ENCODE measurements around the gene BAZ2B.

DNA sequence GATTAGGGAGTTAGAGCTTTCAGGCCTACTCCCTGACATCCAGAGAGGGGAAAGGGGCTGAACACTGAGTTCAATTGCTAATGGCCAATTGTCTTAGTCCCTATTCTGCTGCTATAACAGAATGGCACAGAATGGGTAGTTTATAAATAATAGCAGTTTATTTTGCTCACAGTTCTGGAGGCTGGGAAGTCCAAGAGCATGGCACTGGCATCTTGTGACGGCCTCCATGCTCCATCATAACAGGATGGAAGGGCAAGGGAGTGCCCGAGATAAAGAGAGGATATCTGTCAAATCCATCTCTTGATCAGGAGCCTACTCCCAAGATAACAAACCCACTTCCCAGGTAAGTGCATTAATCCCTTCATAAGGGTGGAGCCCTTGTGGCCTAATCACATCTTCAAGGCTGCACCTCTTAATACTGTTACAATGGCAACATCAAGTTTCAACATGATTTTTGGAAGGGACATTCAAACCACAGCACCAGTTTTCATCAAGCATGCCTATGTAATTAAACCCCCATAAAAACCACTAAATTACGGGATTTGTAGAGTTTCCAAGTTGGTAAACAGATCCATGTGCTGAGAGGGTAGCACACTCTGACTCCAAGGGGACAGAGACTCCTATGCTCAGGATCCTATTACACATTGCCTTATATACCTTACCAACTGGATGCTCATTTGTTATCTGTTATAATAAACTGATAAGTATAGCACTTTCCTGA is 44.6 kb downstream of the BAZ2B start:
- no peak for TF ChIP-seq POLR2A (IDR thresholded peaks at IDR 0.05)
- no peak for TF ChIP-seq POLR2AphosphoS5 (IDR thresholded peaks at IDR 0.05)
- TF ChIP-seq, protein P1, sequence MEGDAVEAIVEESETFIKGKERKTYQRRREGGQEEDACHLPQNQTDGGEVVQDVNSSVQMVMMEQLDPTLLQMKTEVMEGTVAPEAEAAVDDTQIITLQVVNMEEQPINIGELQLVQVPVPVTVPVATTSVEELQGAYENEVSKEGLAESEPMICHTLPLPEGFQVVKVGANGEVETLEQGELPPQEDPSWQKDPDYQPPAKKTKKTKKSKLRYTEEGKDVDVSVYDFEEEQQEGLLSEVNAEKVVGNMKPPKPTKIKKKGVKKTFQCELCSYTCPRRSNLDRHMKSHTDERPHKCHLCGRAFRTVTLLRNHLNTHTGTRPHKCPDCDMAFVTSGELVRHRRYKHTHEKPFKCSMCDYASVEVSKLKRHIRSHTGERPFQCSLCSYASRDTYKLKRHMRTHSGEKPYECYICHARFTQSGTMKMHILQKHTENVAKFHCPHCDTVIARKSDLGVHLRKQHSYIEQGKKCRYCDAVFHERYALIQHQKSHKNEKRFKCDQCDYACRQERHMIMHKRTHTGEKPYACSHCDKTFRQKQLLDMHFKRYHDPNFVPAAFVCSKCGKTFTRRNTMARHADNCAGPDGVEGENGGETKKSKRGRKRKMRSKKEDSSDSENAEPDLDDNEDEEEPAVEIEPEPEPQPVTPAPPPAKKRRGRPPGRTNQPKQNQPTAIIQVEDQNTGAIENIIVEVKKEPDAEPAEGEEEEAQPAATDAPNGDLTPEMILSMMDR (IDR thresholded peaks at IDR 0.05): no peak
